Neural cell (in vitro differentiated cells): ENCODE data around the gene RGL1. TPM values are rescaled to one million over a fixed set of nuclear protein-coding genes. Genes with fewer than 3 reads are reported as not detected.

ENCODE experiments used
- H2AFZ ChIP-seq: fragments of 200-600, 300-800 bp; sonication (generic), shearing (Covaris generic); 2 replicates; pipeline ENCODE4 v1.6.0; 2014; ENCODE audit warnings: low read depth, mild to moderate bottlenecking, antibody characterized with exemption, low read length, moderate library complexity
- H3F3A ChIP-seq: fragments of 200-600 bp; shearing (Covaris generic); 2 replicates; pipeline ENCODE4 v1.6.1; 2016; ENCODE audit warnings: mild to moderate bottlenecking, moderate library complexity, mixed read lengths, antibody characterized with exemption, low read length; ENCODE audit not compliant: insufficient read depth, poor library complexity, severe bottlenecking
- H3K27ac ChIP-seq: fragments of 200-600, 300-800 bp; sonication (generic), shearing (Covaris generic); 2 replicates; pipeline ENCODE4 v1.5.1; 2014; ENCODE audit warnings: mild to moderate bottlenecking, low read length, moderate library complexity
- H3K27me3 ChIP-seq: fragments of 300-800, 200-600 bp; sonication (generic), shearing (Covaris generic); 2 replicates; pipeline ENCODE4 v1.6.0; 2014; ENCODE audit warnings: mild to moderate bottlenecking, low read depth, low read length, moderate library complexity; ENCODE audit not compliant: insufficient read depth
- H3K36me3 ChIP-seq: fragments of 300-800, 200-600 bp; sonication (generic), shearing (Covaris generic); 2 replicates; pipeline ENCODE4 v1.5.1; 2014; ENCODE audit warnings: mild to moderate bottlenecking, antibody characterized with exemption, low read length, moderate library complexity; ENCODE audit not compliant: insufficient read depth
- H3K4me2 ChIP-seq: fragments of 300-800, 200-600 bp; sonication (generic), shearing (Covaris generic); 2 replicates; pipeline ENCODE4 v1.6.0; 2014; ENCODE audit warnings: mild to moderate bottlenecking, low read length
- H3K4me3 ChIP-seq: fragments of 300-800, 200-600 bp; sonication (generic), shearing (Covaris generic); 2 replicates; pipeline ENCODE4 v1.5.1; 2014; ENCODE audit warnings: mild to moderate bottlenecking, low read length, moderate library complexity
- H3K79me2 ChIP-seq: fragments of 200-600 bp; shearing (Covaris generic); replicated peaks from 2 replicates; pipeline ENCODE4 v1.6.0; 2014; ENCODE audit warnings: mild to moderate bottlenecking, low read length, moderate library complexity; ENCODE audit not compliant: insufficient read depth
- H3K9ac ChIP-seq: fragments of 300-800, 200-600 bp; sonication (generic), shearing (Covaris generic); 2 replicates; pipeline ENCODE4 v1.6.1; 2016; ENCODE audit warnings: mild to moderate bottlenecking, low read length, mixed read lengths
- H3K9me2 ChIP-seq: fragments of 200-600 bp; shearing (Covaris generic); 2 replicates; pipeline ENCODE4 v1.6.1; 2016; ENCODE audit warnings: mild to moderate bottlenecking, low read length, mixed read lengths; ENCODE audit not compliant: insufficient read depth
- H3K9me3 ChIP-seq: fragments of 200-600, 300-800 bp; sonication (generic), shearing (Covaris generic); 2 replicates; pipeline ENCODE4 v1.6.1; 2016; ENCODE audit warnings: mild to moderate bottlenecking, mixed run types, low read length, moderate library complexity, mixed read lengths
- H4K20me1 ChIP-seq: fragments of 200-600 bp; shearing (Covaris generic); 2 replicates; pipeline ENCODE4 v1.6.1; 2016; ENCODE audit warnings: mild to moderate bottlenecking, mixed run types; ENCODE audit not compliant: insufficient read depth
- CTCF ChIP-seq: fragments of 450-650 bp; IDR thresholded peaks from 2 replicates; pipeline ENCODE4 v1.5.1; 2014; ENCODE audit warnings: antibody characterized with exemption, mild to moderate bottlenecking, moderate library complexity; ENCODE audit not compliant: poor library complexity, severe bottlenecking
- EP300 ChIP-seq: fragments of 450-650 bp; conservative IDR thresholded peaks from 2 replicates; pipeline ENCODE4 v1.6.1; 2014; ENCODE audit warnings: antibody characterized with exemption, mild to moderate bottlenecking, moderate library complexity; ENCODE audit not compliant: poor library complexity, severe bottlenecking
- EZH2 ChIP-seq: fragments of 200-600, 300-800 bp; shearing (Covaris generic), sonication (generic); IDR thresholded peaks from 2 replicates; pipeline ENCODE4 v1.6.1; 2014; ENCODE audit warnings: antibody characterized with exemption, low read length, borderline replicate concordance, mild to moderate bottlenecking; ENCODE audit not compliant: insufficient read depth, poor library complexity, severe bottlenecking
- MXI1 ChIP-seq: fragments of 450-650 bp; conservative IDR thresholded peaks from 2 replicates; pipeline ENCODE4 v1.6.1; 2014; ENCODE audit warnings: antibody characterized with exemption, mild to moderate bottlenecking; ENCODE audit not compliant: poor library complexity, severe bottlenecking
- POLR2AphosphoS5 ChIP-seq: IDR thresholded peaks from 2 replicates; pipeline ENCODE4 v1.6.1; 2012
- RAD21 ChIP-seq: fragments of 450-650 bp; conservative IDR thresholded peaks from 2 replicates; pipeline ENCODE4 v1.6.1; 2014; ENCODE audit warnings: antibody characterized with exemption, mild to moderate bottlenecking, moderate library complexity
- REST ChIP-seq: IDR thresholded peaks from 2 replicates; pipeline ENCODE4 v1.6.1; 2012; ENCODE audit warnings: borderline replicate concordance
- SMC3 ChIP-seq: fragments of 450-650 bp; conservative IDR thresholded peaks from 2 replicates; pipeline ENCODE4 v1.6.1; 2014; ENCODE audit warnings: antibody characterized with exemption, mild to moderate bottlenecking, moderate library complexity; ENCODE audit not compliant: poor library complexity
- TAF1 ChIP-seq: IDR thresholded peaks from 2 replicates; pipeline ENCODE4 v1.6.1; 2012; ENCODE audit warnings: low read depth
- polyA plus RNA-seq: library from polyadenylated mRNA; depleted of rRNA; stranded (reverse); fragments of >200 nt; gene quantifications from 2 replicates; pipeline ENCODE4 v1.2.3, GENCODE V29; 2014

The RGL1 gene
- polyA plus RNA-seq, 1 donor from 2014 or later = 14.7 TPM

GRCh38 chr1:183914891-183915290, 110.0 kb downstream of the RGL1 start (continued):
- TF ChIP-seq SMC3 (no peak), POLR2AphosphoS5 (no peak)

- Histone ChIP-seq H4K20me1 (no peaks in the 10 kb centered on the region), H3F3A (no peaks in the 10 kb centered on the region), H3K9ac (no peak overlapping the region), H3K27me3 (no peaks in the 10 kb centered on the region), H3K4me3 (no peak overlapping the region), H3K36me3 (peaks cover 13% of the 10 kb centered on the region), H3K9me3 (no peaks in the 10 kb centered on the region), H3K79me2 (no peaks in the 10 kb centered on the region), H3K9me2 (no peaks in the 10 kb centered on the region), H3K27ac (no peak overlapping the region), H3K4me2 (no peak overlapping the region), H2AFZ (no peak overlapping the region)
- peak; percentile 96 for TF ChIP-seq SMC3
- TF ChIP-seq CTCF = peak; percentile 95
- peak; percentile 94 for TF ChIP-seq RAD21
- TF ChIP-seq MXI1 = no peak
Measured at GRCh38 chr1:183915625-183916510, 110.9 kb downstream of the RGL1 start.

- Histone ChIP-seq H3F3A (no peaks in the 10 kb centered on the region), H3K9me2 (no peaks in the 10 kb centered on the region), H3K79me2 (no peaks in the 10 kb centered on the region), H3K4me3 (no peak overlapping the region), H4K20me1 (no peaks in the 10 kb centered on the region), H3K36me3 (peaks cover 13% of the 10 kb centered on the region), H3K9ac (no peak overlapping the region), H3K4me2 (no peak overlapping the region), H3K27ac (no peak overlapping the region), H3K9me3 (no peaks in the 10 kb centered on the region), H2AFZ (no peak overlapping the region), H3K27me3 (no peaks in the 10 kb centered on the region)
- TF ChIP-seq CTCF = no peak
Measured at GRCh38 chr1:183916574-183916973, 111.7 kb downstream of the RGL1 start.

GRCh38 chr1:183918589-183918988, 113.7 kb downstream of the RGL1 start:
- no peak overlapping the region for H3K9ac ChIP-seq

More at GRCh38 chr1:183918589-183918988, 113.7 kb downstream of the RGL1 start:
- H3K4me3 ChIP-seq = no peak overlapping the region
- no peak overlapping the region for H2AFZ ChIP-seq
- H3K27me3 ChIP-seq = no peaks in the 10 kb centered on the region
- peaks cover 13% of the 10 kb centered on the region for H3K36me3 ChIP-seq
- H3K4me2 ChIP-seq = no peak overlapping the region
- no peaks in the 10 kb centered on the region for H3K79me2 ChIP-seq
- no peaks in the 10 kb centered on the region for H3F3A ChIP-seq
- TF ChIP-seq TAF1 (no peak), MXI1 (no peak), RAD21 (no peak), CTCF (no peak), POLR2AphosphoS5 (no peak), EP300 (no peak), SMC3 (no peak), EZH2 (no peak), REST (no peak)
- no peaks in the 10 kb centered on the region for H4K20me1 ChIP-seq
- no peaks in the 10 kb centered on the region for H3K9me2 ChIP-seq
- H3K9me3 ChIP-seq = no peaks in the 10 kb centered on the region
- no peak overlapping the region for H3K27ac ChIP-seq
